Upper lobe of left lung (tissue), 6 donors: ENCODE data around the gene RABEP2. TPM values are rescaled to one million over a fixed set of nuclear protein-coding genes. Genes with fewer than 3 reads are reported as not detected.

Experiments
- ATAC-seq, 2 donors: fragments of 200-7000 bp; cut with Tn5 transposase; one replicate each; pipeline ENCODE4 v1.9.1; 2022; ENCODE audit warnings: mild to moderate bottlenecking in 2 of 2, moderate library complexity in 2 of 2; ENCODE audit not compliant: low FRiP score in 2 of 2
- DNase-seq, 2 donors: peaks; one replicate each; pipeline ENCODE4 v3.0.0-alpha.2; 2019 to 2020
- H3K27ac ChIP-seq, 4 donors: fragments of 200-600 bp; sonication (generic); one replicate each; pipeline ENCODE4 v1.5.1; 2016 to 2019
- H3K27me3 ChIP-seq, 4 donors: fragments of 200-600 bp; sonication (generic); one replicate each; pipeline ENCODE4 v1.5.1; 2017 to 2019
- H3K36me3 ChIP-seq, 4 donors: fragments of 200-600 bp; sonication (generic); one replicate each; pipeline ENCODE4 v1.5.1; 2016 to 2019
- H3K4me1 ChIP-seq, 4 donors: fragments of 200-600 bp; sonication (generic); one replicate each; pipeline ENCODE4 v1.5.1; 2018 to 2019
- H3K4me3 ChIP-seq, 4 donors: fragments of 200-600 bp; sonication (generic); one replicate each; pipeline ENCODE4 v1.5.1; 2017 to 2019; ENCODE audit warnings: mild to moderate bottlenecking in 2 of 4, moderate library complexity in 1 of 4
- H3K9me3 ChIP-seq, 4 donors: fragments of 200-600 bp; sonication (generic); one replicate each; pipeline ENCODE4 v1.5.1; 2018 to 2019
- EP300 ChIP-seq, 4 donors: sonication (generic); formaldehyde crosslinking; IDR thresholded peaks; one replicate each; pipeline ENCODE4 v1.5.1; 2017; ENCODE audit warnings: antibody characterized with exemption in 4 of 4, control low read depth in 2 of 4
- POLR2A ChIP-seq, 4 donors: fragments of 450-650 bp; IDR thresholded peaks; one replicate each; pipeline ENCODE4 v1.5.1; 2016 to 2017; ENCODE audit warnings: antibody characterized with exemption in 4 of 4, mild to moderate bottlenecking in 2 of 4
- POLR2AphosphoS5 ChIP-seq, 2 donors: sonication (generic); formaldehyde crosslinking; IDR thresholded peaks; one replicate each; pipeline ENCODE4 v1.5.1; 2017; ENCODE audit warnings: antibody characterized with exemption in 2 of 2
- WGBS, 2 donors: methylation state at CpG; one replicate each; pipeline ENCODE4 v1.1.5; 2017 to 2018; 5-methylcytosine and 5-hydroxymethylcytosine counted together
- total RNA-seq, 6 donors: library from RNA; depleted of rRNA in 4 of 6; stranded (reverse); fragments of >200 nt in 4 of 6; gene quantifications; one replicate each; pipeline versions ENCODE4 v1.1.0 to v1.2.1, GENCODE V29; 2016 to 2021
- TF ChIP-seq, protein P1 (sequence below), 6 experiments: fragments of 450-650 bp in 4 of 6; fragments of 200-600 bp in 2 of 6; sonication (generic) in 2 of 6; IDR thresholded peaks; one replicate each; pipeline ENCODE4 v1.5.1; 2016 to 2019; ENCODE audit warnings: antibody characterized with exemption in 6 of 6
- donor health status: DM: no; HTN: no; CAD: no; lungs with moderate emphysema.
- donor health status: DM: no; HTN: yes; CAD: no; lungs with severe emphysema.

RABEP2 gene
- total RNA-seq, 6 donors from 2014 or later = 25.6 to 115 (median 33.0) TPM

DNA sequence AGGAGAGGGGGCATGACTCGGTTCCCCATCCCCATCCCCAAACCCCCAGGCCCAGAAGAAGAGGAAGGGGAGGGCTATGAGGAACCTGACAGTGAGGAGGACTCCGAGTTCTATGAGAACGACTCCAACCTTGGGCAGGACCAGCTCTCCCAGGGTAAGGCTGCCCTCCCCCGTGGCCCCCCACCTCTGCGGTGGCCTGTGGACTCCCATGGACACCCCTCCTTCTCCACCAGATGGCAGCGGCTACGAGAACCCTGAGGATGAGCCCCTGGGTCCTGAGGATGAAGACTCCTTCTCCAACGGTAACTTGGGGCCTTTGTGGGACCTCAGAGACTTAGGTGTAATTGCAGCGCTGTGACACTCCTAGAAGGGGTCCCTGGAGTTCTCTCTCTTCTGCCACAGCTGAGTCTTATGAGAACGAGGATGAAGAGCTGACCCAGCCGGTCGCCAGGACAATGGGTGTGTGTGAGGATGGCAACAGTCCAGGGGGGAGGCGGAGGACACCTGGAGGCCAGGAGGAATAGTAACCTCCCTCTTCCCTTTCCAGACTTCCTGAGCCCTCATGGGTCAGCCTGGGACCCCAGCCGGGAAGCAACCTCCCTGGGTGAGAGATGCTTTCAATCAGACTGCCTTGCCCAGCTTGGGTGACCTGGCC is 12.3 kb upstream of the RABEP2 start:
- no peak overlapping the region for H3K27ac ChIP-seq
- peaks cover 0 to 14% (median 7%) of the 10 kb centered on the region in 4 donors for H3K4me1 ChIP-seq
- DNase-seq = no peak
- H3K27me3 ChIP-seq = no peaks in the 10 kb centered on the region
- no peak for ATAC-seq
- H3K4me3 ChIP-seq = no peak overlapping the region
- no peaks in the 10 kb centered on the region for H3K36me3 ChIP-seq
- no peak for TF ChIP-seq POLR2A (IDR thresholded peaks at IDR 0.05)
- TF ChIP-seq, protein P1, sequence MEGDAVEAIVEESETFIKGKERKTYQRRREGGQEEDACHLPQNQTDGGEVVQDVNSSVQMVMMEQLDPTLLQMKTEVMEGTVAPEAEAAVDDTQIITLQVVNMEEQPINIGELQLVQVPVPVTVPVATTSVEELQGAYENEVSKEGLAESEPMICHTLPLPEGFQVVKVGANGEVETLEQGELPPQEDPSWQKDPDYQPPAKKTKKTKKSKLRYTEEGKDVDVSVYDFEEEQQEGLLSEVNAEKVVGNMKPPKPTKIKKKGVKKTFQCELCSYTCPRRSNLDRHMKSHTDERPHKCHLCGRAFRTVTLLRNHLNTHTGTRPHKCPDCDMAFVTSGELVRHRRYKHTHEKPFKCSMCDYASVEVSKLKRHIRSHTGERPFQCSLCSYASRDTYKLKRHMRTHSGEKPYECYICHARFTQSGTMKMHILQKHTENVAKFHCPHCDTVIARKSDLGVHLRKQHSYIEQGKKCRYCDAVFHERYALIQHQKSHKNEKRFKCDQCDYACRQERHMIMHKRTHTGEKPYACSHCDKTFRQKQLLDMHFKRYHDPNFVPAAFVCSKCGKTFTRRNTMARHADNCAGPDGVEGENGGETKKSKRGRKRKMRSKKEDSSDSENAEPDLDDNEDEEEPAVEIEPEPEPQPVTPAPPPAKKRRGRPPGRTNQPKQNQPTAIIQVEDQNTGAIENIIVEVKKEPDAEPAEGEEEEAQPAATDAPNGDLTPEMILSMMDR (IDR thresholded peaks at IDR 0.05) = no peak
- no peak for TF ChIP-seq EP300 (IDR thresholded peaks at IDR 0.05)
- TF ChIP-seq POLR2AphosphoS5 (IDR thresholded peaks at IDR 0.05) = no peak
- H3K9me3 ChIP-seq = no peaks in the 10 kb centered on the region
- WGBS, 2 donors = 82 to 94% methylated on average over 11 of the region's 14 CpGs

DNA sequence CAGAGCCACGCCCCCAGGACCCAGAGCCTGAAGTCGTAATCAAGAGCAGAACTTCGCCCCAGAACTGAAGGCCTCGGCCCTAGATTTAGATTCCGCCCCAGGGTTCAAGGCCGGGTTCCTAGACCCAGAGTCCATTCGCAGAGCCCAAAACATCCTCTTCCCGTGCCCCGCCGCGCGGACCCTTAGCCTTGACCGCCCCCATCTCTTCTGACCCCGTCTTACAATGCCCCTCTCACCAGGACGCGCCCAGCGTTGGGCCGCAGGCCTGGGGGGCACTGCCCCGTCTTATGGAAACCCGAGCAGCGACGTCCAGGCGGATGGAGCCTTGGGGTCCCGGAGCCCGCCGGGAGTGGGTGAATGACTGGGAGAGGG is 11.7 kb upstream of the RABEP2 start:
- TF ChIP-seq, protein P1 (IDR thresholded peaks at IDR 0.05) = no peak
- TF ChIP-seq EP300 (IDR thresholded peaks at IDR 0.05) = no peak
- TF ChIP-seq POLR2AphosphoS5 (IDR thresholded peaks at IDR 0.05) = no peak
- no peak for TF ChIP-seq POLR2A (IDR thresholded peaks at IDR 0.05)
- ATAC-seq (peak in 1 of 2 donors; percentile 7), DNase-seq (no peak)
- H3K27ac ChIP-seq = no peak overlapping the region
- H3K4me1 ChIP-seq = peaks cover 0 to 14% (median 7%) of the 10 kb centered on the region in 4 donors
- no peaks in the 10 kb centered on the region for H3K9me3 ChIP-seq
- no peaks in the 10 kb centered on the region for H3K36me3 ChIP-seq
- WGBS, 2 donors = 76 to 77% methylated on average over 25 to 26 of the region's 26 CpGs
- no peaks in the 10 kb centered on the region for H3K27me3 ChIP-seq
- H3K4me3 ChIP-seq = peak overlapping the region in 3 of 4 donors; percentile 25 to 43 (median 35)

DNA sequence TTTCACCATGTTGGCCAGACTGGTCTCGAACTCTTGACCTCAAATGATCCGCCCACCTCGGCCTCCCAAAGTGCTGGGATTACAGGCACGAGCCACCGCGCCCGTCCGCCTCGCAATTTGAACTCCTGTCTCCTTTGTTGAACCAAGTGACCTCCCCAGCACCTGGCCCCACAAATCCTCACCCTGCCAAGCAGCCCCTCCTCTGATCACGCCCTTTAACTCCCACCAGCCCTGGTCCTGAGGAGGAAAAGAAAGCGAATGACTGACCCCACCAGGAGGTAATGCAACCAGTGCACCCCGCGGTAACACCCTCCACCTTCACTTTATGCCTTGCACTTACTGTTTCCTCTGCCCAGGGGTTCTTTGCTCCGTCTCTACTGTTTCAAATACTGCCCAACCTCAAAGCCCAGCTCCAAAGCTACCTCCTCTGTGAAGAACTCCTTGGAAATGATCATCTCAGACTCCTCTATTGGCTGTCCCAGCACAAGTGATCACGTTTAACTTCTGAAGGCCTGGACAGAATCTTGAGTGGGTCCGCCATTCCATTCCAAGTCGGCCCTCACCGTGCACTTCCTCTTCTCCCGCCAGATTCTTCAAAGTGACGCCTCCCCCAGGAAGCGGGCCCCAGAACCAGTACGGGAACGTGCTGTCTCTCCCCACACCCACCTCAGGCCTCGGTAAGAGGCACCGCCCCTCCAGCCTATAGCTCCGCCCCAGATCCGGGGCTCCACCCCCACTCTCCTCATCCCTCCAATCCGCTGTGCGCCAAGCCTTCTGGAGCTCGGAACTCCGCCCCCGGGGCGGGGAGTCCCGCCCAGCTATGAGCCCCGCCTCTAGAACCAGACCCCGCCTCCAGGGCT is 11.1 kb upstream of the RABEP2 start:
- DNase-seq = peak; percentile 94
- H3K27ac ChIP-seq = peak overlapping the region in 1 of 4 donors; percentile 30
- 32 to 33% methylated on average over 36 of the region's 36 CpGs for WGBS, 2 donors
- peaks cover 0 to 14% (median 7%) of the 10 kb centered on the region in 4 donors for H3K4me1 ChIP-seq
- TF ChIP-seq POLR2A (IDR thresholded peaks at IDR 0.05) (no peak), EP300 (IDR thresholded peaks at IDR 0.05) (no peak), POLR2AphosphoS5 (IDR thresholded peaks at IDR 0.05) (no peak)
- TF ChIP-seq, protein P1 (IDR thresholded peaks at IDR 0.05) = no peak
- no peaks in the 10 kb centered on the region for H3K36me3 ChIP-seq
- peak overlapping the region in 3 of 4 donors; percentile 25 to 43 (median 35) for H3K4me3 ChIP-seq
- H3K27me3 ChIP-seq = no peaks in the 10 kb centered on the region
- no peaks in the 10 kb centered on the region for H3K9me3 ChIP-seq
- peak; percentile 95 to 99 for ATAC-seq

DNA sequence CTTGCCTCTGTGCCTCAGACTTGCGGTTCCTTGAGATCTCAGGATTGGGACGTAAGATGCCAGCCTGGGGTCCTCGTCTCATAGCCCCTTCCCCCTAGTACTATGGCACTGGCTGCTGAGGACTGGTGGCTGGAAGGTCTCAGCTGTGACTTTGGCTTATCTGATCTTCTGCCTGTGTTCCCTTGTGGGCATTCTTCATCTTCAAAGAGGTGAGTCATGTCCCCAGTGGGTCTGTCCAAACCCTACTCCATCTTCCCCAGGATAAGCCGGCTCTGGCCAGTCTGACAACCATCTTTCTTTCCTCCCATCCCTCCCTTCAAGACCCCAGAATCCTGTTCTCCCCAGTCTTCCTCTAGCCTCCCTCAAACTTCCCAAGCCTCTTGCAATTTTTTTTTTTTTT is 10.3 kb upstream of the RABEP2 start:
- no peaks in the 10 kb centered on the region for H3K27me3 ChIP-seq
- H3K9me3 ChIP-seq = no peaks in the 10 kb centered on the region
- TF ChIP-seq, protein P1 (IDR thresholded peaks at IDR 0.05) = no peak
- TF ChIP-seq POLR2AphosphoS5 (IDR thresholded peaks at IDR 0.05) (no peak), POLR2A (IDR thresholded peaks at IDR 0.05) (no peak), EP300 (IDR thresholded peaks at IDR 0.05) (no peak)
- H3K4me3 ChIP-seq = no peak overlapping the region
- no peaks in the 10 kb centered on the region for H3K36me3 ChIP-seq
- peaks cover 0 to 14% (median 7%) of the 10 kb centered on the region in 4 donors for H3K4me1 ChIP-seq
- no peak overlapping the region for H3K27ac ChIP-seq
- ATAC-seq = no peak
- WGBS, 2 donors = 96 to 97% methylated on average over 1 to 4 of the region's 4 CpGs
- DNase-seq = no peak
